Measurements from ENCODE around the gene ZNF324.
"Not testable (repeated sequence)": the region's sequence is repeated elsewhere in the genome, so short reads cannot be mapped to it uniquely, and the experiment has no call there.

The ZNF324 gene

DNA sequence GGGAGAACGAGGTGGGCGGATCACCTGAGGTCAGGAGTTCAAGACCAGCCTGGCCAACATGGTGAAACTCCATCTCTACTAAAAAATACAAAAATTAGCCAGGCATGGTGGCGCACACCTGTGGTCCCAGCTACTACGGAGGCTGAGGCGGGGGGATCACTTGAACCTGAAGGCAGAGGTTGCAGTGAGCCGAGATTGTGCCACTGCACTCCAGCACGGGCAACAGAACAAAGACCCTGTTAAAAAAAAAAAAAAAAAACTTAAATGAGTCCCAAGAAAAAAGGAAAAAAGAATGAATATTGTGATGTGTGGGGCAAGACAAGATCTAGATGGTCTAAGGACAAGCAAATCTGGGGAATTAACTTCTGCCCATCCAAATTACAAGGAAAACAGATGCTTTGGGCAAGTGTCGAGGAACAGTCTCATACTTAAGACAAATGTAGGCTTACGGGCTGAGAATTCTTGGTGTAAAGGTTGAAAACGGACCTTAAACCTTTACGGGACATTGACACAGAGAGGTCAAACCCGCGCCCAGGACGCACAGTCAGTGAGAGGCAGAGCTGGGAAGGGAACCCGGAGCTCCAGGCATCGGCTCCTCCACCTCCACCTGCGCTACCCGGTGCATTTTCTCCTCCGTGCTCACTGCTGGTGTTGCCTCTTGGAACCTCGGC lies 656 bp upstream of the ZNF324 start:
- no peaks in the 10 kb centered on the region for H3K27me3 ChIP-seq (ENCODE audit: insufficient read depth, low read length, poor library complexity)
- H3K4ac ChIP-seq (ENCODE audit: low read depth, low read length) = no peak overlapping the region
- peaks cover 3% of the 10 kb centered on the region for H3K79me1 ChIP-seq (ENCODE audit: low read length)
- no peak overlapping the region for H3K27ac ChIP-seq (ENCODE audit: low read depth, low read length)
- H3K4me3 ChIP-seq (ENCODE audit: low read length) = no peak overlapping the region
- H3K36me3 ChIP-seq (ENCODE audit: control insufficient read depth, insufficient read depth, low read length) = no peaks in the 10 kb centered on the region
- peak overlapping the region; percentile 66 for H3K4me2 ChIP-seq (ENCODE audit: low read length)
- no peak overlapping the region for H2AK5ac ChIP-seq (ENCODE audit: low read length)
- H3K23ac ChIP-seq (ENCODE audit: low read length) = no peak overlapping the region
- H4K5ac ChIP-seq (ENCODE audit: low read length) = no peak overlapping the region
- H3K4me1 ChIP-seq (ENCODE audit: control insufficient read depth, low read depth, low read length) = no peaks in the 10 kb centered on the region
- no peak overlapping the region for H2BK15ac ChIP-seq (replicated peaks; ENCODE audit: low read depth)
- H2BK120ac ChIP-seq (ENCODE audit: low read depth, low read length) = no peak overlapping the region
- H3K9ac ChIP-seq (ENCODE audit: low read length) = peak overlapping the region; percentile 38
- no peak overlapping the region for H2BK5ac ChIP-seq (ENCODE audit: low read length)
- no peak overlapping the region for H4K8ac ChIP-seq (ENCODE audit: low read depth, low read length)
- no peaks in the 10 kb centered on the region for H3K79me2 ChIP-seq (ENCODE audit: control insufficient read depth, insufficient read depth, low read length)
- no peak overlapping the region for H3K18ac ChIP-seq (ENCODE audit: low read length)
- WGBS (ENCODE audit: extremely low coverage, insufficient coverage, low lambda C conversion rate) = no CpG with 5 or more reads among the region's 20 CpGs
- no peak for DNase-seq
- peak overlapping the region; percentile 83 for H3K56ac ChIP-seq (ENCODE audit: low read length)

DNA sequence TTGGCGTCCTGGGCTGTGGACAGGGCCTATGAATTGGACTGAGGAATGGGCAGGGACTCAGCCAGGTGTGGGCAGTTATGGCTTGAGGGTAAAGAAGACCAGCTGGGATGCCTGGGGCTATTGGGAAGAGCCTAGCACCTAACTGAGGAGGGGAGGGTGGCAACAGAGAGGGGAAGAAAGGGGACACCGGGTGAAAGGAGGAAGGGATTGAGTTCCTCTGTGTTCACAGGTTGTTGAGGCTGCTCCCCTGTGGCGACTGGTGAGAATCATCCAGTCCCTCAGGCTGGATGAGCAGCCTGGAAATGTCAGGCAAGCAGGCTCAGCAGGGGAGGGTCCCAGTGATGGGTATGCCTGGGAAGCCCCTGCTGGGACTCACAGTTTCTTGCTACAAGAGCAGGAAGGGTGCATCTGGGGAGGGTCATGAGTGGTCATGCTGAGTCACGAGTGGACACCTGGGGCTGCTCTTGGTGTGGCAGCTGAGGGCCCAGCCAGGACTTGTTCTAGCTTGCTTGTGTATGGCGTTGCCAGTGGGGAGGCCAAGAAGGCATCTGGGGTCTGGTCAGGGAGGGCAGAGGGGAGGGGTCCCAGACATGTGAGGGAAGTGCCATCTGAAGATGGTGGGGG lies 1.4 kb downstream of the ZNF324 start:
- no peak overlapping the region for H2BK15ac ChIP-seq (replicated peaks; ENCODE audit: low read depth)
- no peak overlapping the region for H4K8ac ChIP-seq (ENCODE audit: low read depth, low read length)
- no peak overlapping the region for H3K27ac ChIP-seq (ENCODE audit: low read depth, low read length)
- no peak overlapping the region for H3K4me2 ChIP-seq (ENCODE audit: low read length)
- no peak overlapping the region for H3K23ac ChIP-seq (ENCODE audit: low read length)
- H3K27me3 ChIP-seq (ENCODE audit: insufficient read depth, low read length, poor library complexity) = no peaks in the 10 kb centered on the region
- no peaks in the 10 kb centered on the region for H3K4me1 ChIP-seq (ENCODE audit: control insufficient read depth, low read depth, low read length)
- H3K36me3 ChIP-seq (ENCODE audit: control insufficient read depth, insufficient read depth, low read length) = peaks cover 3% of the 10 kb centered on the region
- no peak overlapping the region for H2AK5ac ChIP-seq (ENCODE audit: low read length)
- no peak overlapping the region for H4K5ac ChIP-seq (ENCODE audit: low read length)
- no CpG with 5 or more reads among the region's 5 CpGs for WGBS (ENCODE audit: extremely low coverage, insufficient coverage, low lambda C conversion rate)
- no peak overlapping the region for H3K4ac ChIP-seq (ENCODE audit: low read depth, low read length)
- H3K9ac ChIP-seq (ENCODE audit: low read length) = no peak overlapping the region
- peak overlapping the region; percentile 34 for H3K56ac ChIP-seq (ENCODE audit: low read length)
- no peak overlapping the region for H3K18ac ChIP-seq (ENCODE audit: low read length)
- no peak overlapping the region for H2BK120ac ChIP-seq (ENCODE audit: low read depth, low read length)
- H3K79me1 ChIP-seq (ENCODE audit: low read length) = peaks cover 3% of the 10 kb centered on the region
- no peak overlapping the region for H3K4me3 ChIP-seq (ENCODE audit: low read length)
- peak; percentile 26 for DNase-seq
- H2BK5ac ChIP-seq (ENCODE audit: low read length) = no peak overlapping the region
- H3K79me2 ChIP-seq (ENCODE audit: control insufficient read depth, insufficient read depth, low read length) = no peaks in the 10 kb centered on the region

DNA sequence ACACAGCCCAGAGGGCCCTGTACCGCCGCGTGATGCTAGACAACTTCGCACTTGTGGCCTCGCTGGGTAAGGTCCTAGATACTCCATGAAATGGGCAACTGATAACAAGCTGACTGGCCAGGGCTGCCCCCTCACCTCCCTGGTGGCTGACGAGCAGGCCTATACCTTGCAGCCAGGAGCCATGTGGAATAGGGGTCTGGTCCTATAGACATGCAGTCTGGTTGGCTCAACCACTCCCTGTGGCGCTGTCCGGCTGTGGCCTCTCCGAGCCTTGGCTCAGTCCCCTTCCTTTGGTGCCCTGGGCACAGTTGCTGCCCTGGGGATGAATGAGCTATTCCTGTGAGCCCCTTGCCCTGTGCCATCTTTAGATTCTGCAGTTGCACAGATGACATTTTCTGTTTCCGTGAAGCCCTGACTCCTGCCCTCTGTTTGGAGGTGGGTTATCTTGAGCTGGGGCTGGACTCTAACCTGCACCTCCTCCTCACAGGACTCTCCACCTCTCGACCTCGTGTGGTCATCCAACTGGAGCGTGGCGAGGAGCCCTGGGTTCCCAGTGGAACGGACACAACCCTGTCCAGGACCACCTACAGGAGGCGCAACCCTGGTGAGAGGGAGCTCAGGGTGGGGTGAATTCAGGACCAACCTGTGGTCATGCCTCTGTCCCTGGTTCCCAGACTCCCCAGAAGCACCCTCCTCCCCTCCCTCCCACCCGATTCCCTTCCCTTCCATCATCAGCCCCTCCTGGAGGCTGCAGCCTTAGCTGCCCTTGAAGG lies 2.5 kb downstream of the ZNF324 start:
- no peak overlapping the region for H3K18ac ChIP-seq (ENCODE audit: low read length)
- whole genome bisulfite sequencing (ENCODE audit: extremely low coverage, insufficient coverage, low lambda C conversion rate) = no CpG with 5 or more reads among the region's 17 CpGs
- H2AK5ac ChIP-seq (ENCODE audit: low read length) = no peak overlapping the region

DNA sequence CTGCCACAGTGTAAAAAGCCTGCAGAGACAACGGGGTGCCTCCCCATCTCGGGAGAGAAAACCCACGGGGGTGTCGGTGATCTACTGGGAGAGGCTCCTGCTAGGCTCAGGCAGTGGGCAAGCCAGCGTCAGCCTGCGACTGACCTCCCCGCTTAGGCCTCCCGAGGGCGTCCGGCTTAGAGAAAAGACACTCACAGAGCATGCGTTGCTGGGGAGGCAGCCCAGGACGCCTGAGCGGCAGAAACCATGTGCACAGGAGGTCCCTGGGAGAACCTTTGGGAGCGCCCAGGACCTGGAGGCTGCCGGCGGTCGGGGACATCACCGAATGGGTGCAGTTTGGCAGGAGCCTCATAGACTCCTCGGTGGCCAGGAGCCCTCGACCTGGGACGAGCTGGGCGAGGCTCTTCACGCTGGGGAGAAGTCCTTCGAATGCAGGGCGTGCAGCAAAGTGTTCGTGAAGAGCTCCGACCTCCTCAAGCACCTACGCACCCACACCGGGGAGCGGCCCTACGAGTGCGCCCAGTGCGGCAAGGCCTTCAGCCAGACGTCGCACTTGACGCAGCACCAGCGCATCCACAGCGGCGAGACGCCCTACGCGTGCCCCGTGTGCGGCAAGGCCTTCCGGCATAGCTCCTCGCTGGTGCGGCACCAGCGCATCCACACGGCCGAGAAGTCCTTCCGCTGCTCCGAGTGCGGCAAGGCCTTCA lies 4.1 kb downstream of the ZNF324 start:
- not testable (repeated sequence) for H2AK5ac ChIP-seq (ENCODE audit: low read length); DNase-seq; H3K4me1 ChIP-seq (ENCODE audit: control insufficient read depth, low read depth, low read length); H3K4me3 ChIP-seq (ENCODE audit: low read length); H3K79me1 ChIP-seq (ENCODE audit: low read length); H4K8ac ChIP-seq (ENCODE audit: low read depth, low read length); H3K79me2 ChIP-seq (ENCODE audit: control insufficient read depth, insufficient read depth, low read length); H3K36me3 ChIP-seq (ENCODE audit: control insufficient read depth, insufficient read depth, low read length); H3K27me3 ChIP-seq (ENCODE audit: insufficient read depth, low read length, poor library complexity); H3K56ac ChIP-seq (ENCODE audit: low read length); H3K27ac ChIP-seq (ENCODE audit: low read depth, low read length); H2BK120ac ChIP-seq (ENCODE audit: low read depth, low read length); H2BK5ac ChIP-seq (ENCODE audit: low read length); H3K9ac ChIP-seq (ENCODE audit: low read length); H3K23ac ChIP-seq (ENCODE audit: low read length); H3K4ac ChIP-seq (ENCODE audit: low read depth, low read length); H4K5ac ChIP-seq (ENCODE audit: low read length); H3K18ac ChIP-seq (ENCODE audit: low read length); H2BK15ac ChIP-seq (replicated peaks; ENCODE audit: low read depth); H3K4me2 ChIP-seq (ENCODE audit: low read length)
- no CpG with 5 or more reads among the region's 53 CpGs for WGBS (ENCODE audit: extremely low coverage, insufficient coverage, low lambda C conversion rate)

More for the DNA sequence above, 2.5 kb downstream of the ZNF324 start:
- no peak overlapping the region for H2BK15ac ChIP-seq (replicated peaks; ENCODE audit: low read depth)
- H3K36me3 ChIP-seq (ENCODE audit: control insufficient read depth, insufficient read depth, low read length) = peaks cover 3% of the 10 kb centered on the region
- no peaks in the 10 kb centered on the region for H3K27me3 ChIP-seq (ENCODE audit: insufficient read depth, low read length, poor library complexity)
- H3K79me1 ChIP-seq (ENCODE audit: low read length) = peaks cover 3% of the 10 kb centered on the region
- H2BK120ac ChIP-seq (ENCODE audit: low read depth, low read length) = no peak overlapping the region
- H3K56ac ChIP-seq (ENCODE audit: low read length) = no peak overlapping the region
- no peaks in the 10 kb centered on the region for H3K79me2 ChIP-seq (ENCODE audit: control insufficient read depth, insufficient read depth, low read length)
- H3K27ac ChIP-seq (ENCODE audit: low read depth, low read length) = no peak overlapping the region
- no peaks in the 10 kb centered on the region for H3K4me1 ChIP-seq (ENCODE audit: control insufficient read depth, low read depth, low read length)
- H3K4me2 ChIP-seq (ENCODE audit: low read length) = no peak overlapping the region
- no peak for DNase-seq
- H3K23ac ChIP-seq (ENCODE audit: low read length) = no peak overlapping the region
- H4K5ac ChIP-seq (ENCODE audit: low read length) = no peak overlapping the region
- H2BK5ac ChIP-seq (ENCODE audit: low read length) = no peak overlapping the region
- no peak overlapping the region for H3K4me3 ChIP-seq (ENCODE audit: low read length)
- no peak overlapping the region for H3K4ac ChIP-seq (ENCODE audit: low read depth, low read length)
- H3K9ac ChIP-seq (ENCODE audit: low read length) = no peak overlapping the region
- H4K8ac ChIP-seq (ENCODE audit: low read depth, low read length) = no peak overlapping the region

DNA sequence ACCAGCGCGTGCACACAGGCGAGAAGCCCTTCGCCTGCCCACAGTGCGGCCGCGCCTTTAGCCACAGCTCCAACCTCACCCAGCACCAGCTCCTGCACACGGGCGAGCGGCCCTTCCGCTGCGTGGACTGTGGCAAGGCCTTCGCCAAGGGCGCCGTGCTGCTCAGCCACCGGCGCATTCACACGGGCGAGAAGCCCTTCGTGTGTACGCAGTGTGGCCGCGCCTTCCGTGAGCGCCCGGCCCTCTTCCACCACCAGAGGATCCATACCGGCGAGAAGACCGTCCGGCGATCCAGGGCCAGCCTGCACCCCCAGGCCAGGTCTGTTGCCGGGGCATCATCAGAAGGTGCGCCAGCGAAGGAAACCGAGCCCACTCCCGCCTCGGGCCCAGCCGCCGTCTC lies 4.9 kb downstream of the ZNF324 start:
- no CpG with 5 or more reads among the region's 39 CpGs for WGBS (ENCODE audit: extremely low coverage, insufficient coverage, low lambda C conversion rate)
- DNase-seq = no peak
- H3K79me2 ChIP-seq (ENCODE audit: control insufficient read depth, insufficient read depth, low read length) = no peaks in the 10 kb centered on the region
- no peak overlapping the region for H4K5ac ChIP-seq (ENCODE audit: low read length)
- H4K8ac ChIP-seq (ENCODE audit: low read depth, low read length) = no peak overlapping the region
- no peak overlapping the region for H3K4me3 ChIP-seq (ENCODE audit: low read length)
- H3K79me1 ChIP-seq (ENCODE audit: low read length) = peaks cover 3% of the 10 kb centered on the region
- H3K23ac ChIP-seq (ENCODE audit: low read length) = no peak overlapping the region
- no peaks in the 10 kb centered on the region for H3K27me3 ChIP-seq (ENCODE audit: insufficient read depth, low read length, poor library complexity)
- H3K27ac ChIP-seq (ENCODE audit: low read depth, low read length) = no peak overlapping the region
- no peak overlapping the region for H2BK5ac ChIP-seq (ENCODE audit: low read length)
- H2BK120ac ChIP-seq (ENCODE audit: low read depth, low read length) = no peak overlapping the region
- H2BK15ac ChIP-seq (replicated peaks; ENCODE audit: low read depth) = no peak overlapping the region
- H2AK5ac ChIP-seq (ENCODE audit: low read length) = no peak overlapping the region
- no peak overlapping the region for H3K9ac ChIP-seq (ENCODE audit: low read length)
- no peak overlapping the region for H3K56ac ChIP-seq (ENCODE audit: low read length)
- H3K18ac ChIP-seq (ENCODE audit: low read length) = no peak overlapping the region
- no peak overlapping the region for H3K4ac ChIP-seq (ENCODE audit: low read depth, low read length)
- H3K36me3 ChIP-seq (ENCODE audit: control insufficient read depth, insufficient read depth, low read length) = peaks cover 3% of the 10 kb centered on the region
- H3K4me2 ChIP-seq (ENCODE audit: low read length) = no peak overlapping the region
- H3K4me1 ChIP-seq (ENCODE audit: control insufficient read depth, low read depth, low read length) = peaks cover 1% of the 10 kb centered on the region

Data from mesendoderm (in vitro differentiated cells).